ENCODE results near the gene MRPL36. TPM values are rescaled to one million over a fixed set of nuclear protein-coding genes. Genes with fewer than 3 reads are reported as not detected.

Gene MRPL36
- polyA plus RNA-seq, 4 donors = 31.2 to 43.0 (median 38.9) TPM

DNA sequence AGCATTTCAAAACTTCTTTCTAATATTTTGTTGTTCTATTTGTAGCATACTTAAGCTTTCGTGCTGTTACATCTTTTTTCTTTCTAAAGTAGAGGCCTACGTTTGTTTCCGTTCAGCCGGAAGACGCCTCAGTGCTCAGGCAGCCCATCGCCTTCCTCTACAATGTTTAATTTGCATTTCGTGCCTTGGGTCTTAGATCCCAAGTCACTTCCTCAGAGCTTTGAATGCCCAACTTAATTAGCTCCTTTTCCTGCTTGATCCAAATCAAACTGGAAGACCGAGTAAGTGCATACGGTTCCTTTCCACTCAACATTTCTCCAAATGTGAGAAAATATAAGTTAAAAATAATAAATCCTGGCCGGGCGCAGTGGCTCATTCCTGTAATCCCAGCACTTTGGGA, 43.2 kb downstream of the MRPL36 start:
- no peak for DNase-seq (ENCODE audit: low read depth in 4 of 4, low spot score in 3 of 4)

DNA sequence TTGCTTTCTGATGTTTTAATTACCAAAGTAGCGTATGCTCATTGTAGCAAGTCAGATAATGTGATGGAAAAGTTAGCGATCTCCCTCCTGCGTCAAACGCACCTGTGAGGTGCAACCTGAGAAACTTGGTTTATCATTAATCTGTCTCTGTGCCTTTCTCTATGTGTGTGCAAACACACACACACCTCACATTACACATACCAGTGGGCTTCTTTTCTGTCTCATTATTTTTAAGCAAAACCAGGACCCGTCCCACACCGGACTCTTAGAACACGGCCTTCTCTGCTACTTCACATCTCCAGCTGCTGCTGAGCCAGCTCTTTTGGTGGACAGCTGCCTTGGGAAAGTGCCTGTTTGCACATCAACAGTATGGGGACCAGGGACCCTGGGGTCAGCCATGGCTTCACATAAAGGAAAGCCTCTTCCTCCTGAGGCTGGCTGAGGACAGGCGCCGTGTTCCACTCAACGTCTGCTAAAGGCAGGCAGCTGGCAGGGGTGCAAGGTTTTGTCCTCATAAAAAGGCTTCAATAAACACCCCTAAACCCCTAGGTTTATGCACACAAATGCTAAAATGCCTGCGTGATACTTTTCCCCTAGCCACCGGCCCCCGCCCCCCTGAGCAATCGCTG, 44.2 kb downstream of the MRPL36 start:
- DNase-seq (ENCODE audit: low read depth in 4 of 4, low spot score in 3 of 4) = no peak

DNA sequence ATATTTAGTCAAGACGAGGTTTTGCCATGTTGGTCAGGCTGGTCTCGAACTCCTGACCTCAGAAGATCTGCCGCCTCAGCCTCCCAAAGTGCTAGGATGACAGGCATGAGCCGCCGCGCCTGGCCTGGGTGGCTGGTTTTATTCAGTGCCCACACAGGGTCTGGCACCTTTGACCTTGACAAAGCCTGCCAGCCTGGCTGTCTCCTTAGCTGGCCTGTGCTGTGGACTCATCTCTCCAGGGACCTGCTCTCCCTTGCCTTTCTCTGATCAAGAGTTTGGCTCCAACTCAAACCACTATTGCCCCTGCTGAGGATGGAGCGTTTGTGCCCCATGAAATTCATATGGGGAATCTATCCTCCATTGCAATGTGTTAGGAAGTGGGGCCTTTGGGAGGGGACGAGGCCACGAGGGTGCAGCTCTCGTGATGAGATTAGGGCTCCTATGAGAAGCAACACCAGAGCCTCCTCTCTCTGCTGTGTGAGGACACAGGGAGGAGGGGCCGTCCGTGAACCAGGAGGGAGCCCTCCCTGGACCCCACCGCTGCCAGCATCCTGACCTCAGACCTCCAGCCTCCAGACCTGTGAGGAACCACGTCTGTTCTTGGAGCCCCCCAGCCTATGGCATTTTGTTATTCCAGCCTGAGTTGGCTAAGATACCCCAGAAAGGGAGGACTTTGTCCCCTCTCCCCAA, 45.0 kb downstream of the MRPL36 start:
- DNase-seq (ENCODE audit: low read depth in 4 of 4, low spot score in 3 of 4) = no peak

DNA sequence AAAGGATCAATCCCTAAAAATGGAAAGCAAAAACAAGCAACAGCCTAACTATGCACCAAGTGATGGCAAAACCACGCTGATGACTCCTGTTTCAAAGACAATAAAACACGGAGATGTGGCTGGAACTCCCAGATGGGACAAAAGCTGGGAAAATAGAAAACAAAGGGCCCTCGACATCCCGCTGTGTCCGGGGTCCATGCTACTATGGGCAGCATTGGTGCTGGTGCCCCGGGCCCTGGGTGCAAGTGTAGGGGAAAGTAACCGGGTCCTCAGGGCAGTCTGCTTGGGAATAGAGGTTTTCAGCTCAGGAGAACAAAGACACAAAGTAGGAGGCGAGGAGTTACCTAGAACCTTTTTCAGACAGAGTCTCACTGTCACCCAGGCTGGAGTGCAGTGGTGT, 46.1 kb downstream of the MRPL36 start:
- no peak for DNase-seq (ENCODE audit: low read depth in 4 of 4, low spot score in 3 of 4)

DNA sequence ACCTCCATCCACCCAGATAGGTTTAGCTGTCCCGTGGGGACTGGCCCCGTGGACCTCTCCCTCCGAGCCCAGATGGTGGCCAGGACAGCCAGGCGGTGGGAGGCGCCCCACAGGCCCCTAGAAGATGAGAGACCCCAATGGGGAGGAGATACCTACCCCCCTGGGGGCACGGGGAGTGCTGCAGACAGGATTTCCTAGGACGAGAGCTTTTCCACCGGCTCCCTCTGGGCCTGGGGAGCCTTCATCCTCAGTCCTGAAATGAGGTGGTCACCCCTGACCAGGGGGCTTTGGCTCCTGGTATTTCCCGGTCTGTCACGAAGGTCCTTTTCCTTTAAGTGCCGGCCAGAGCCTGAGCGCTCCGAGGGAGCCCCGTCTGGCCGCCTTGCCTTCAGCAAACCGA, 46.8 kb downstream of the MRPL36 start:
- DNase-seq (ENCODE audit: low read depth in 4 of 4, low spot score in 3 of 4) = no peak

DNA sequence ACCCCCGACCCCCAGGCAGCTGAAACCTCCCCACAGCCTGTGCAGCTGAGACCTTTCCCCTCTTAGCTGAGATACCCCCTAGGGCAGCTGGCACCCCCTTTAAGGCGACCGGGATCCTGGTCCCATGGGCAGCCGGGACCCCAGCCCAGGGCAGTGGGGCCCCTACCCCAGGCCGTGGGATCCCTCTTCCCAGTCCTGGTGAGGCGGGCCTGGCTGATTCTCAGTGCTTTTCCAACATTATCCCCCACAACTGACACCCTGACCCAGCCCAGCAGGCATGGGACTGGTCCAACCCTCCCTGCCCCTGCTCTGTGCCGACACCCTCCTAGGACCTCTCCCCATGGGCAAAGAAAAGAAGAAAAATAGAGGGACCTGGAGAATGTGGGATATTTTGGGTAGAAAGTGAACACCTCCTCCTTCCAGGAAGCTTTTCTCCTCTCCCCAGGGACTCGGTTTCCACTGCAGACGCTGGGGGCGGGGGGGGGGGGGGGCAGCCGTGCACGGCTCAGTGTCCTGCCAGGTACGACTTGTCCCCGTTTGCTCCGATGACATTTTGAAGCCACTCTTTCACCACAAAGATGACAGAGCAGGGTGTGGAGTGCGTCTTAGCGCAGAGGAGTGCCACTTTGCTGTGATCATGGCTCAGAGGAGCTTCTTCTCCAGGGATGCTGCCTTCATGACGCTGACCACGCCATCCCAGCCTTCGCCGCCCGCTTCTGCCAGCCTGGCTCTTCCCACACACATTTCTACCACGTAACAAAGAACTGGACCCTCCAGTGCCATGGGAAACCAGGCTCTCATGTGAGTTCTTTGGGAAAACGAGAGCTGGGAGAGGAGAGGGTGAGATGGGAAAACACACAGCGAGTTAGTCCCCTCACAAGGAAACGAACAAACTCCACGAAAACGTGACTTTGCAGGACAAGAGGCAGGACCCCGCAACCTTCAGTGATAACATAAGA, 47.5 kb downstream of the MRPL36 start:
- DNase-seq (ENCODE audit: low read depth in 4 of 4, low spot score in 3 of 4) = no peak

DNA sequence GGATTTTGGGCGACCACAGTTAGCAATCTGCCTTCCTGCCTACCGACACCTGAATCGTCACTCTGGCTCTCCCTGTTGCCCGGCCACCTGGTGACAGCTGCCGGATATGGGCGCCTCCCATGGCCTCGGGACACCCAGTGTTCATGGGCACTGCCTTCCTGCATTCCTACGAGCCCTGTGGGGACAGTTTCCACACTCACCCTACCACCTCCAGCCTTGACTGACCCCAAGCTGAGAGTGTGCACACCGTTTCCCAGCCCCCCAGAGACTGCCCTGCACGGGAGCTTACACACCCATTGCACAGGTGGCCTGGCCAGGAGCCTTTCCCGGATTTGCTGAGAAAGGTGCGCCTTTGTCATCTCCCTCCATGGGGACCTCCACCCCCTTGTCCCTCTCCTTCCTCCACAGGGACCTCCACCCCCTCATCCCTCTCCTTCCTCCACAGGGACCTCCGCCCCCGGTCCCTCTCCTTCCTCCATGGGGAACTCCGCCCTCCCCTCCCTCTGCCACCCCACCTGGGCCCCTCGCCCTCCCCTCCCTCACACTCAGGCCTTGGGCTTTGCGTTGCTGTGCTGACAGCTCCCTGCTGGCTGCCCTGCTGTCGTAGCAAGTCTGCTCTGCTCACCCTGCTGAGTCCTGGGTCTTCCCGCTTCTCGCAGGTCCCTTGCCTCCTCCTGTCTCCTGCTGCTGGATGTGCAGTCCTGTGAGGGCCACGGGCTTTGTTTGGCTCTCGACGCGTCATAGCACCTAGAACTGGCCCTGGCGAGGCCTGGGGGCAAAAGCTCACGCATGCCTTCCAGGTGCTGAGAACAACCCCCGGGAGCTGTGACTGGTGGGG, 48.4 kb downstream of the MRPL36 start:
- no peak for DNase-seq (ENCODE audit: low read depth in 4 of 4, low spot score in 3 of 4)

DNA sequence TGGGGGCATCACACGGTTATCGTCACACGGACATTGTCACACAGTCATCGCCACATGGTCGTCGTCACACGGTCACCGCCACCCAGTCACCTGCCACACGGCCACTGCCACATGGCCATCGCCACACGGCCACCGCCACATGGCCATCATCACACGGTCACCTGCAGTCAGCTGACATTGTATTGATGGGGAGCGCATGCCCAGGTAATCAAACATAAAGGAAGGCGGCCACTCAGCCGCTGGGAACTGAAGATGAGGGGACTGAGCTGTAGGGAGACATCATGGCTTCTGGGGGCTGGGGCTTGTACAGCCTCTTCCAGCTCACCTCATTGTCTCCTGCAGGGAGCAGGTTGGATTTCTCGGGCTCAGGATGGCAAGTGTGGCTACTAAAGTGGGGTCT, 49.2 kb downstream of the MRPL36 start:
- DNase-seq (ENCODE audit: low read depth in 4 of 4, low spot score in 3 of 4) = no peak

DNA sequence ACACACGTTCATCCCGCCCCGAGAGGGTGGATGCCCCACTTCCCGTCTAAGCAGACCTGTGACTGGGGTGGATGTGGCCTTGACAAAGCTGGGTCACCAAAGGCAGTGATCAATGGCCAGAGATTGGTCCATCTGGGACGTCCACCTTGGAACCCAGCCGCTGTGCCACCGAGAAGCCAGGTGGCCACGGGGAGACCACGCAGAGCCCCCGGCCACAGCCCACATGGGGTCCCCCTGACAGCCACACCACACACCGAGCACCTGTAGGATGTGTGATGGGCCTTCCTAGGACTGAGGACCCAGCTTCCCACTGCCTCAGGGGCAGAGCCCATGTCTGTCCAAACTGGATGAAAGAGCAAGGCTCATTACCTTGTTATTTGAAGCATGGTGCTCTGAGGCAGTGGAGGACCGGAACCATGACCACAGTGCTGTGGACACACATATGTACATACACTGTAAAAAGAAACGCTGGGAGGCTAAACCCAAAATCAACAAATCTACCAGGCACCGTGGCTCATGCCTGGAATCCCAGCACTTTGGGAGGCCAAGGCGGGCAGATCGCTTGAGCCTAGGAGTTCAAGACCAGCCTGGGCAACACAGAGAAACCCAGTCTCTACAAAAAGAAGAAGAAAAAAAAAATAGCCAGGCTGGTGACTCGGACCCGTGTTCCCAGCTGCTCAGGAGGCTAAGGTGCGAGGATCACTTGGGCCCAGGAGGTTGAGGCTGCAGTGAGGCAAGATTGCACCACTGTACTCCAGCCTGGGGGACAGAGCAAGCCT, 50.1 kb downstream of the MRPL36 start:
- DNase-seq (ENCODE audit: low read depth in 4 of 4, low spot score in 3 of 4) = no peak

DNA sequence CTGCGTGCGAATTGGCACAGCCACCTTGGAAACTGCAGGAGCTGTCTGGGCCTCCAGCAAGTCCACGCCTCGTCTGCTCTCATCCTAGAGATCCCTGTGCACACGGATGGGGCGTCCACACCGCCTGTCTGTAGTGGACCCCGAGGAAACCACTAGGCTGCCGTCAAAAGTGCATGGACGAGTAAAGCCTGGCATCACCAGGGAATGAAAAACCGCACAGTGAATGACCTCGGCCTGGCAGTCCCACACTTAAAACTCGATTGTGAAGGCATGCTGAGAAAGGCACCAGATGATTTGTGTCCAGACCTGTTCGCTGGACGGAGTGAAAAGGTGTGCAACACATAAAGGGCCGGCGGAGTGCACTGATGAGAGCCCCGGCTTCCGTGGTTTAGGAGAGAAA, 50.8 kb downstream of the MRPL36 start:
- DNase-seq (ENCODE audit: low read depth in 4 of 4, low spot score in 3 of 4) = no peak

Other genes starting within 250 kb of the MRPL36 start
- gene NDUFS6, start 1.6 kb upstream of the MRPL36 start, polyA plus RNA-seq (ENCODE audit: insufficient read length in 4 of 4) = 10 to 100 TPM; 35.4 to 64.5 (median 54.7) TPM
- gene IRX4, start 83.1 kb upstream of the MRPL36 start, polyA plus RNA-seq (ENCODE audit: insufficient read length in 4 of 4) = 1 to 10 TPM in 1 of 4 donors, under 1 TPM in 2, not detected in 1; 0.16 to 1.3 (median 0.50) TPM

Data from left renal pelvis (tissue), 4 donors.